Measurements from ENCODE around the gene CCDC89. TPM values are rescaled to one million over a fixed set of nuclear protein-coding genes. Genes with fewer than 3 reads are reported as not detected.
A peak's percentile ranks its signal among the peaks of the same experiment; 100 is the strongest.

CCDC89 gene
- total and polyA plus RNA-seq, 2 of the 13 experiments (the other 11 are each of a cell fraction or from before 2014, with no cell fraction given) = 0.13 to 0.38 TPM

DNA sequence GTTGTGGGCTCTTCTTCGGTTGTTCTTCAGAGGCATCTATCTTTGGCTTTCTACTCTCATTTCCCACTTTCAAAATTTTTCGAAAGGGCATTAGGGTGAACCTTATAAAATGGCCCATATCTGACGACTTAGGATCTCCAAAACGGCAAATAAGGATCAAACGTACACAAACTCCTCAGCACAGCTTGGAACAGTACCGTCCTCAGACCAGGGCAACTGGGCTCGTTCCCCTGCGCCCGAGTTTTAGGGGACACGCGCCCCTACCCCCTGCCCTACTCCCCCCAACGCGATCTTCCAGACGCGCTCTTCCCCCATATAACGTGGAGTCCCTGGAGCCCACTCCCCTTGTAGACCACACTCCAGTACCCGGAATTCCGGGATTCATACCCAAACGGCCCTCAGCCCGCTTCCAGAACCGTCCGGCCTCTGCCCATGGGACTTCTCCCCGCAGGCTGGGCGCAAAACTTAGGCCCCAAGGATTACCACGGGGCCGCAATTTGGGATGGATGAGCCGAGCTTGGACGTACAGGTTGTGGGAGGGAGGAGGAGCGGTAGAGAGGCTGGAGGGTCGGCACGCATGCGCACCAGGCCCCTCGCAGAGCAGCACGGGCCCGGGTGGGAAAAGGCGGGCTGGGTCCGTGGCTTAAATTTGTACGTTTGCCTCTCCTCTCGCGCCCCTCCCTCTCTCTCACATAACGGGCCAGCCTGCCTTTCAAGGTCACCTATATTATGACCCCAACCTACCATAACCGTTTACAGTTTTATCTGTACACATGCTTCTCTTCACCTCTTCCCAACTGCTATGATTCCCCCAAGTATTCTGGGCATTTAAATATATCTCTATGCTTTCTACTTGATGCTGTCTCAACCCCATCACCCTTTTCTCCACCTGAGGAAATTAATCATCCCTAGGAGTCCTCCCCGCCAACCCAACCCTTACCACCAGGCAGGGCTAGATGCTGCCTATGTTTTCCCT, 3.4 kb downstream of the CCDC89 start (continued):
- no peak for TF ChIP-seq HDAC2 (CRISPR knock-in tag; IDR thresholded peaks at IDR 0.05)
- TF ChIP-seq, protein P1, sequence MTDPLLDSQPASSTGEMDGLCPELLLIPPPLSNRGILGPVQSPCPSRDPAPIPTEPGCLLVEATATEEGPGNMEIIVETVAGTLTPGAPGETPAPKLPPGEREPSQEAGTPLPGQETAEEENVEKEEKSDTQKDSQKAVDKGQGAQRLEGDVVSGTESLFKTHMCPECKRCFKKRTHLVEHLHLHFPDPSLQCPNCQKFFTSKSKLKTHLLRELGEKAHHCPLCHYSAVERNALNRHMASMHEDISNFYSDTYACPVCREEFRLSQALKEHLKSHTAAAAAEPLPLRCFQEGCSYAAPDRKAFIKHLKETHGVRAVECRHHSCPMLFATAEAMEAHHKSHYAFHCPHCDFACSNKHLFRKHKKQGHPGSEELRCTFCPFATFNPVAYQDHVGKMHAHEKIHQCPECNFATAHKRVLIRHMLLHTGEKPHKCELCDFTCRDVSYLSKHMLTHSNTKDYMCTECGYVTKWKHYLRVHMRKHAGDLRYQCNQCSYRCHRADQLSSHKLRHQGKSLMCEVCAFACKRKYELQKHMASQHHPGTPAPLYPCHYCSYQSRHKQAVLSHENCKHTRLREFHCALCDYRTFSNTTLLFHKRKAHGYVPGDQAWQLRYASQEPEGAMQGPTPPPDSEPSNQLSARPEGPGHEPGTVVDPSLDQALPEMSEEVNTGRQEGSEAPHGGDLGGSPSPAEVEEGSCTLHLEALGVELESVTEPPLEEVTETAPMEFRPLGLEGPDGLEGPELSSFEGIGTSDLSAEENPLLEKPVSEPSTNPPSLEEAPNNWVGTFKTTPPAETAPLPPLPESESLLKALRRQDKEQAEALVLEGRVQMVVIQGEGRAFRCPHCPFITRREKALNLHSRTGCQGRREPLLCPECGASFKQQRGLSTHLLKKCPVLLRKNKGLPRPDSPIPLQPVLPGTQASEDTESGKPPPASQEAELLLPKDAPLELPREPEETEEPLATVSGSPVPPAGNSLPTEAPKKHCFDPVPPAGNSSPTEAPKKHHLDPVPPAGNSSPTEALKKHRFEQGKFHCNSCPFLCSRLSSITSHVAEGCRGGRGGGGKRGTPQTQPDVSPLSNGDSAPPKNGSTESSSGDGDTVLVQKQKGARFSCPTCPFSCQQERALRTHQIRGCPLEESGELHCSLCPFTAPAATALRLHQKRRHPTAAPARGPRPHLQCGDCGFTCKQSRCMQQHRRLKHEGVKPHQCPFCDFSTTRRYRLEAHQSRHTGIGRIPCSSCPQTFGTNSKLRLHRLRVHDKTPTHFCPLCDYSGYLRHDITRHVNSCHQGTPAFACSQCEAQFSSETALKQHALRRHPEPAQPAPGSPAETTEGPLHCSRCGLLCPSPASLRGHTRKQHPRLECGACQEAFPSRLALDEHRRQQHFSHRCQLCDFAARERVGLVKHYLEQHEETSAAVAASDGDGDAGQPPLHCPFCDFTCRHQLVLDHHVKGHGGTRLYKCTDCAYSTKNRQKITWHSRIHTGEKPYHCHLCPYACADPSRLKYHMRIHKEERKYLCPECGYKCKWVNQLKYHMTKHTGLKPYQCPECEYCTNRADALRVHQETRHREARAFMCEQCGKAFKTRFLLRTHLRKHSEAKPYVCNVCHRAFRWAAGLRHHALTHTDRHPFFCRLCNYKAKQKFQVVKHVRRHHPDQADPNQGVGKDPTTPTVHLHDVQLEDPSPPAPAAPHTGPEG (CRISPR knock-in tag; IDR thresholded peaks at IDR 0.05) = no peak
- TF ChIP-seq NFIB (CRISPR knock-in tag; IDR thresholded peaks at IDR 0.05; ENCODE audit: borderline replicate concordance) = no peak
- TF ChIP-seq, protein P2, sequence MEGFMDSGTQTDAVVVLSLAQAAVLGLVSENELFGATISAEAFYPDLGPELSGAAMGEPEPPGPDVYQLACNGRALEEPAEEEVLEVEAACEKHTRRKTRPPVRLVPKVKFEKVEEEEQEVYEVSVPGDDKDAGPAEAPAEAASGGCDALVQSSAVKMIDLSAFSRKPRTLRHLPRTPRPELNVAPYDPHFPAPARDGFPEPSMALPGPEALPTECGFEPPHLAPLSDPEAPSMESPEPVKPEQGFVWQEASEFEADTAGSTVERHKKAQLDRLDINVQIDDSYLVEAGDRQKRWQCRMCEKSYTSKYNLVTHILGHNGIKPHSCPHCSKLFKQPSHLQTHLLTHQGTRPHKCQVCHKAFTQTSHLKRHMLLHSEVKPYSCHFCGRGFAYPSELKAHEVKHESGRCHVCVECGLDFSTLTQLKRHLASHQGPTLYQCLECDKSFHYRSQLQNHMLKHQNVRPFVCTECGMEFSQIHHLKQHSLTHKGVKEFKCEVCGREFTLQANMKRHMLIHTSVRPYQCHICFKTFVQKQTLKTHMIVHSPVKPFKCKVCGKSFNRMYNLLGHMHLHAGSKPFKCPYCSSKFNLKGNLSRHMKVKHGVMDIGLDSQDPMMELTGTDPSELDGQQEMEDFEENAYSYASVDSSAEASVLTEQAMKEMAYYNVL (CRISPR knock-in tag; IDR thresholded peaks at IDR 0.05; ENCODE audit: borderline replicate concordance) = no peak
- TF ChIP-seq NR2C2 (CRISPR knock-in tag; IDR thresholded peaks at IDR 0.05; ENCODE audit: borderline replicate concordance) = no peak
- TF ChIP-seq TSC22D2 (CRISPR knock-in tag; IDR thresholded peaks at IDR 0.05; ENCODE audit: borderline replicate concordance) = no peak
- no peak for TF ChIP-seq RFX3 (CRISPR knock-in tag; IDR thresholded peaks at IDR 0.05)
- no peak for TF ChIP-seq ZNF326 (CRISPR knock-in tag; IDR thresholded peaks at IDR 0.05; ENCODE audit: borderline replicate concordance)
- peak; percentile 35; the same call in 1 of the 2 replicates for TF ChIP-seq ZFY (CRISPR knock-in tag; IDR thresholded peaks at IDR 0.05)
- no peak for TF ChIP-seq KDM5A (IDR thresholded peaks at IDR 0.05; ENCODE audit: borderline replicate concordance, low read length)
- TF ChIP-seq, protein P3, sequence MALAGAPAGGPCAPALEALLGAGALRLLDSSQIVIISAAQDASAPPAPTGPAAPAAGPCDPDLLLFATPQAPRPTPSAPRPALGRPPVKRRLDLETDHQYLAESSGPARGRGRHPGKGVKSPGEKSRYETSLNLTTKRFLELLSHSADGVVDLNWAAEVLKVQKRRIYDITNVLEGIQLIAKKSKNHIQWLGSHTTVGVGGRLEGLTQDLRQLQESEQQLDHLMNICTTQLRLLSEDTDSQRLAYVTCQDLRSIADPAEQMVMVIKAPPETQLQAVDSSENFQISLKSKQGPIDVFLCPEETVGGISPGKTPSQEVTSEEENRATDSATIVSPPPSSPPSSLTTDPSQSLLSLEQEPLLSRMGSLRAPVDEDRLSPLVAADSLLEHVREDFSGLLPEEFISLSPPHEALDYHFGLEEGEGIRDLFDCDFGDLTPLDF (CRISPR knock-in tag; IDR thresholded peaks at IDR 0.05) = no peak
- no peak for TF ChIP-seq HMG20B (CRISPR knock-in tag; conservative IDR thresholded peaks at IDR 0.05)
- TF ChIP-seq ZNF274 (CRISPR knock-in tag; IDR thresholded peaks at IDR 0.05) = no peak
- TF ChIP-seq AHR (CRISPR knock-in tag; IDR thresholded peaks at IDR 0.05) = no peak
- TF ChIP-seq ZNF781 (CRISPR knock-in tag; IDR thresholded peaks at IDR 0.05; ENCODE audit: borderline replicate concordance, not compliant biosample characterization) = peak; percentile 32
- TF ChIP-seq SP5 (CRISPR knock-in tag; IDR thresholded peaks at IDR 0.05; ENCODE audit: borderline replicate concordance, low read depth) = no peak
- TF ChIP-seq ZNF788 (CRISPR knock-in tag; IDR thresholded peaks at IDR 0.05; ENCODE audit: borderline replicate concordance) = no peak
- no peak for TF ChIP-seq ZNF224 (CRISPR knock-in tag; IDR thresholded peaks at IDR 0.05)
- TF ChIP-seq ZFP36 (IDR thresholded peaks at IDR 0.05; ENCODE audit: borderline replicate concordance, low read depth, low read length, partially characterized antibody) = no peak
- TF ChIP-seq ZNF10 (CRISPR knock-in tag; IDR thresholded peaks at IDR 0.05; ENCODE audit: borderline replicate concordance, low read depth) = no peak

Measured in HepG2 (cell line).